ENCODE measurements around the gene PRKN.

The PRKN gene

DNA sequence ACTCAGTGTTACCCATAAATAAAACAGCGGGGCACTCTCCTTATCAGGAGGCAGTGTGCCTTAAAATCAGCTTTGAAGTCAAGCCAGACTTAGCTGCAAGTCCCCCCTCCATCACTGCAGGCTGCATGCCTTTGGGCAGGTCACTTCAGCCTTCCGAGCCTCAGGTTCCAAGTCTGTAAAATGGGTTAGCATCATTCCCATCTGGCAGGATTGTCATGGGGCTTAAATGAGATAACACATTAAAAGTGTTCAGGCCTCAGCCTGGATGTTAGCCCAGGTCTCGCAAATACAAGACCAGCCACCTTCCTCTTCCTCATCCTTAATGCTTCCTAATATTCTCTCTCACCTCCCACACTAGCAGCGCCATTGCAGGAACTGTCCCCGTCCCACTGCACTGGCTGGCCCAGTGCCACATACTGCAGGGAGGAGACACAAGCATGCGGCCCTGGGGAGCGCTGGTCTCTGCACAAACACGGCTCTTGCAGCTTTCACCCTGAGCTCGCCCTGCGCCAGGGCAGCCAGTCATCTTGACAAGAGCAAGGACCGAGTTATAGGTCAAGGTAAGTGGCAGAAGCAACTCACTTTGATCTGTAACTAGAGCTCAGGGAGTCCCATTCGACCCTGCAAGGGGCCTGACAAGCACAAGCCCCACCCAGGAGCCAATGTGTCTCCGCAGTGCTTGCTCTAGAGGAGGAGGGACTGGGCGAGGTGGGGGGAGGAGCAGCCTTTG, 889.1 kb downstream of the PRKN start:
- Histone ChIP-seq H3K27ac (ENCODE audit: low read length) (no peak overlapping the region), H3K4me3 (ENCODE audit: low read length in 2 of 2) (no peak overlapping the region), H3K9ac (ENCODE audit: low read length in 2 of 2) (no peak overlapping the region), H3K36me3 (ENCODE audit: control insufficient read depth in 2 of 2, insufficient read depth in 2 of 2, low read length in 2 of 2) (no peaks in the 10 kb centered on the region), H3K27me3 (ENCODE audit: control insufficient read depth in 1 of 2, insufficient read depth in 2 of 2, low read length in 2 of 2) (no peaks in the 10 kb centered on the region), H3K4me1 (ENCODE audit: control insufficient read depth, insufficient read depth, low read length) (no peaks in the 10 kb centered on the region), H3K9me3 (ENCODE audit: control insufficient read depth in 2 of 2, low read length in 2 of 2) (no peaks in the 10 kb centered on the region)

DNA sequence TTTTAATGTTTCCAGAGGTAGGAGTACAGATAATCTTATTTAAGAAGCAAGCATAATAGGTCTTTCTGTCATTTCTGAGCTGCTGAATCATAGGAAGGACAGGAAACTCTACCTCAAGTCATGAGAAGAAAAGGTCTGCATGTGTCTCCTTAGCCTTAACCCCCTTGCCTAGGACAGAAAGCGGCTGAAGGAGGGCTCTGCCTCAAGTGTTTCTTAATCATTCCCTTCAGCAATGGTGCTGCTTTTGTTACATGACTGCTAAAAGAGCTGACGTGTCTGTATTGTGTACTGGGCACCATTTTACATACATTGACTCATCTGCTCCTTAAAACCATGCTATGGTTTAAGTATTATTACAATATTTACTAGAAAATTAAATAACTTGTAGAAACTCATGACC, 889.7 kb downstream of the PRKN start:
- no peaks in the 10 kb centered on the region for H3K9me3 ChIP-seq (ENCODE audit: control insufficient read depth in 2 of 2, low read length in 2 of 2)
- H3K4me3 ChIP-seq (ENCODE audit: low read length in 2 of 2), result no peak overlapping the region
- no peak overlapping the region for H3K27ac ChIP-seq (ENCODE audit: low read length)
- no peaks in the 10 kb centered on the region for H3K27me3 ChIP-seq (ENCODE audit: control insufficient read depth in 1 of 2, insufficient read depth in 2 of 2, low read length in 2 of 2)
- H3K9ac ChIP-seq (ENCODE audit: low read length in 2 of 2), result no peak overlapping the region
- no peaks in the 10 kb centered on the region for H3K4me1 ChIP-seq (ENCODE audit: control insufficient read depth, insufficient read depth, low read length)
- no peaks in the 10 kb centered on the region for H3K36me3 ChIP-seq (ENCODE audit: control insufficient read depth in 2 of 2, insufficient read depth in 2 of 2, low read length in 2 of 2)

DNA sequence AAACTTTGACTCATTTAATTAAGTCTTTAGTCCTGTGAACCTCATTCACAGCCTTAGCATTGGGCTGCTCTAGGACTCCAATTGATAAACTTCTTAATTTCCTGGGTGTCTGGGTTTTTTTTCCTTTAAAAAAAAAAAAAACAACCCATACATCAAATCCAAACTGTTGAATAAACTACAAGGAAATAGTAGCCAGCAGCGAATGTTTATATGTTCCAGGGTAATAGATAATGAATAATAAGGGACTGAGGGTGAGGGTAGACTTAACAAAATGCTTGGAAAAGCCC, 890.2 kb downstream of the PRKN start:
- Histone ChIP-seq H3K9me3 (ENCODE audit: control insufficient read depth in 2 of 2, low read length in 2 of 2) (no peaks in the 10 kb centered on the region), H3K36me3 (ENCODE audit: control insufficient read depth in 2 of 2, insufficient read depth in 2 of 2, low read length in 2 of 2) (no peaks in the 10 kb centered on the region), H3K9ac (ENCODE audit: low read length in 2 of 2) (no peak overlapping the region), H3K4me1 (ENCODE audit: control insufficient read depth, insufficient read depth, low read length) (no peaks in the 10 kb centered on the region), H3K27ac (ENCODE audit: low read length) (no peak overlapping the region), H3K27me3 (ENCODE audit: control insufficient read depth in 1 of 2, insufficient read depth in 2 of 2, low read length in 2 of 2) (no peaks in the 10 kb centered on the region), H3K4me3 (ENCODE audit: low read length in 2 of 2) (no peak overlapping the region)

DNA sequence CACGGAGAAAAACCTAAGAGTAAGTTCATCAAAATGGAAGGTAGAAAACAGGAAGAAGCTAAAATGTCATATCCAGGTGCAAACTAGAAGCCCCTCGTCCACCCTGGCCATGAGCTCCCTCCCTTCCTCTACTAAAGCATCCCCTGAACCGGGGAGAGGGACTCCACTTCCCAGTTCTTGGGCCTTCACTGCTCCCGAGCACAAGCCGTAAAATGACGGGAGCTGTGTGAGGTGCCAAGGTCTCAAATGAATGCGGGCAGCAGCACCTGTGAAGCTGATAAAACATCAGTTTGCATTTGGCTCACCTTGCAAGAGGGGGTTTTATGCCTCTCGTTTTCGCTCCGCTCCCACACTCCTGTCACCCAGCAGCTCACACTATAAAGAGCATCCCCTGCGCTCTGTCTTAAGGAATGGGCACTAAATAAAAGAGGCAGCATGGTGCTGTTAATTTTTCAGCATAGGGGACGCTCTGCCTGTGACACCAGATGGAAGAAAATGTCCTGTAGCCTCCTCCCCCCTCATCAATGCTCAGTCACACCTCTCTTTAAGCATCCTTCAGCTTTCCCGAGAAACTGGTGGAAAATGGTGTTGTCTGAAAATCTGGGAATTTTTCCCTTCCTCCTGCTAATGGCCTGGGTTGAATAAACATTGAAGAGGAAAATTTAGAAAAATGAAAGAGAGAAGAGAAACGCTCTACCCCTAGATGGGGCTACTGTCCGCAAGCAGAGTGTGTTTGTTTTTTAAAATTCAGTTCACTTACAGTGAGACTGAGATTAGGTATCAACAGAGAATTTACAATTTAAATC, 890.7 kb downstream of the PRKN start:
- Histone ChIP-seq H3K36me3 (ENCODE audit: control insufficient read depth in 2 of 2, insufficient read depth in 2 of 2, low read length in 2 of 2) (no peaks in the 10 kb centered on the region), H3K27ac (ENCODE audit: low read length) (no peak overlapping the region), H3K27me3 (ENCODE audit: control insufficient read depth in 1 of 2, insufficient read depth in 2 of 2, low read length in 2 of 2) (no peaks in the 10 kb centered on the region), H3K9ac (ENCODE audit: low read length in 2 of 2) (no peak overlapping the region), H3K4me1 (ENCODE audit: control insufficient read depth, insufficient read depth, low read length) (no peaks in the 10 kb centered on the region), H3K4me3 (ENCODE audit: low read length in 2 of 2) (no peak overlapping the region), H3K9me3 (ENCODE audit: control insufficient read depth in 2 of 2, low read length in 2 of 2) (no peaks in the 10 kb centered on the region)

DNA sequence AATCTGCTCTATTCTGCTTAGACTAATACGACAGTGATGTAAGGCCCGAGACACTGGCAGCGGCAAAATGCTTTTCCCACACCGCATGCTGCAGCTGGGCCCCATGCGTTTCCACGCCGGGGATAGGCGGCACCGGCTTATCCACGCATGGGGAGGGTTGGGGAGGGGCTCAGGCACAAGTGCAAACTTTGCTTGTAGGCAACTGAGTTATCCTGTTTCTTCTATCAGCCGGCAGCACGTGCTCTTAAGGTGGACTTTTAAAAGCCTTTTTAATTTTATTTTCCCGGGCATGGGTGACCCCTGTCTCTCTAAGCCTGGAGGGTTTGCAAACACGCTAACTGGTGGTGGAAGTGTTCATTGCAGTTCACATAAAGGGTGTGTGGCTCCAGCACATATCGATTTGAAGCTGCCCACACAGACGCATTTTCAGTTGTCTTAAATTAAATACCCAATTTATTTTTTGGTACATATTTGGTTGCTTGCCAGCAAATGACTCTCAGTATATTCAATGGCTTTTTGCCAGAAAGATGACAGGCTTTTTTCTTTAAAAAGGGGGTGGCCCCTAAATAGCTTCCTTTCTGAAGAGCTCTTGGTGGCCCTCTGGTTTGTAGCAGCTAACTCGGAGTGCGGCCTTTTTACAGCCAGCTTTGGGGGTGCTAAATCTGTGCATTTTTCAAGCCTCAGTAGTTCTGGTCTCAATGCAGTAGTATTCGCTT, 891.9 kb downstream of the PRKN start:
- no peak overlapping the region for H3K9ac ChIP-seq (ENCODE audit: low read length in 2 of 2)
- no peak overlapping the region for H3K27ac ChIP-seq (ENCODE audit: low read length)
- no peaks in the 10 kb centered on the region for H3K27me3 ChIP-seq (ENCODE audit: control insufficient read depth in 1 of 2, insufficient read depth in 2 of 2, low read length in 2 of 2)
- H3K4me1 ChIP-seq (ENCODE audit: control insufficient read depth, insufficient read depth, low read length), result no peaks in the 10 kb centered on the region
- H3K4me3 ChIP-seq (ENCODE audit: low read length in 2 of 2), result no peak overlapping the region
- H3K36me3 ChIP-seq (ENCODE audit: control insufficient read depth in 2 of 2, insufficient read depth in 2 of 2, low read length in 2 of 2), result no peaks in the 10 kb centered on the region
- no peaks in the 10 kb centered on the region for H3K9me3 ChIP-seq (ENCODE audit: control insufficient read depth in 2 of 2, low read length in 2 of 2)

DNA sequence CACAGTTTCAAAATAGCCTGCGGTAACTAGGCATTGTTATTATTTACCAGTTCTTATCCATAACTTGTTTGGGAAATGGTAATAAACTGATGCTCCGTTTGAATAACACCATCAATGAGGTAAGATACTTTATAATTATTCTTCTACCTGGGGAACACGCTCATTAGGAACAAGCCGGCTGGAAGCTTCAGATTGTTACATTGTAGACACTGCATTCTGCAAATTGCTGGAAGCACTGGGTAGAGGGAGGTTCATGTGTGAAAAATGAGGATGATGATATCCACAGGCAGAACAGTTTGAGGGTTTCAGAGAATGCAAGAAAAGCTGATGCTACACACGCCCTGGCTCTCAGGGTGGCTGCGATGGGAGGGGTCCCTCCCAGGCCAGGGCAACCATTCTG, 893.1 kb downstream of the PRKN start:
- Histone ChIP-seq H3K4me3 (ENCODE audit: low read length in 2 of 2) (no peak overlapping the region), H3K36me3 (ENCODE audit: control insufficient read depth in 2 of 2, insufficient read depth in 2 of 2, low read length in 2 of 2) (no peaks in the 10 kb centered on the region)

DNA sequence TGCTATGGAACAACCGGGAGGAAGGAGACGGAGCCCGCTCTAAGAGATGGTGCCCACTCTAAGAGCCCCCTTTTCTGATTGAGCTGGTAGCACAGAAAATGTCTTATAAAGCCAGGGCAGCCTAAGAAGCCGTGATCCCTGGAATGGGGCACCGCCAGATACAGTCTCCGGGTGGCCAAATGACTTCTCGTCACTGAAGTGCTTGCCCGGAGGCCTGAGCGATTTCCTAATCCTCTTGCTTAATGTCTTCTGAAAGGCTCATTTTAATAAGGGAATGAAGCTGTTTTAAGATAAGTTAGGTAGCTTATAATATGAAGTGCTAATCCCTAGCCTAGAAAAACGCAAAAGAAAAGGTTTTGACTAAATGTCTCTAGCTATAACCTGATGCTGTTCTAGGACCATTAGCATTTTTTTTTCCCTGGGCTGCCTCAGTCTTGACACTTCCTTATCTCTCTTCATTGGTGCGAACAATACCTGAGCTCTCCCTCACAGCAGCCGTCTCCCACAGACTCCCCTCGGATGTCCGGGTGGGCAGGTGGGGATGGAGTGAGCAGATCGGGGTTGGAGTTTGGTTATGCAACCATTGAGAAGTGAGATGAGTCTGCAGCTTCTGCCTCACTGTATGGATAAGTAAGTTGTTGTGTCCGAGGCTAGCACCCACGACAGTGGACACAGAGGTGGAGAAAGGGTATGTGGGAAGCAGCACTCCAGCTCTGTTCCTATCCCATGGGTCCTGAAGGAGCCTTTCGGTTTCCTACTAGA, 894.3 kb downstream of the PRKN start:
- H3K9me3 ChIP-seq (ENCODE audit: control insufficient read depth in 2 of 2, low read length in 2 of 2), result no peaks in the 10 kb centered on the region
- no peaks in the 10 kb centered on the region for H3K36me3 ChIP-seq (ENCODE audit: control insufficient read depth in 2 of 2, insufficient read depth in 2 of 2, low read length in 2 of 2)
- no peaks in the 10 kb centered on the region for H3K27me3 ChIP-seq (ENCODE audit: control insufficient read depth in 1 of 2, insufficient read depth in 2 of 2, low read length in 2 of 2)
- no peaks in the 10 kb centered on the region for H3K4me1 ChIP-seq (ENCODE audit: control insufficient read depth, insufficient read depth, low read length)
- H3K9ac ChIP-seq (ENCODE audit: low read length in 2 of 2), result no peak overlapping the region
- no peak overlapping the region for H3K27ac ChIP-seq (ENCODE audit: low read length)
- H3K4me3 ChIP-seq (ENCODE audit: low read length in 2 of 2), result no peak overlapping the region

More for the DNA sequence above, 893.1 kb downstream of the PRKN start:
- Histone ChIP-seq H3K4me1 (ENCODE audit: control insufficient read depth, insufficient read depth, low read length) (no peaks in the 10 kb centered on the region), H3K9ac (ENCODE audit: low read length in 2 of 2) (no peak overlapping the region), H3K9me3 (ENCODE audit: control insufficient read depth in 2 of 2, low read length in 2 of 2) (no peaks in the 10 kb centered on the region), H3K27ac (ENCODE audit: low read length) (no peak overlapping the region), H3K27me3 (ENCODE audit: control insufficient read depth in 1 of 2, insufficient read depth in 2 of 2, low read length in 2 of 2) (no peaks in the 10 kb centered on the region)

DNA sequence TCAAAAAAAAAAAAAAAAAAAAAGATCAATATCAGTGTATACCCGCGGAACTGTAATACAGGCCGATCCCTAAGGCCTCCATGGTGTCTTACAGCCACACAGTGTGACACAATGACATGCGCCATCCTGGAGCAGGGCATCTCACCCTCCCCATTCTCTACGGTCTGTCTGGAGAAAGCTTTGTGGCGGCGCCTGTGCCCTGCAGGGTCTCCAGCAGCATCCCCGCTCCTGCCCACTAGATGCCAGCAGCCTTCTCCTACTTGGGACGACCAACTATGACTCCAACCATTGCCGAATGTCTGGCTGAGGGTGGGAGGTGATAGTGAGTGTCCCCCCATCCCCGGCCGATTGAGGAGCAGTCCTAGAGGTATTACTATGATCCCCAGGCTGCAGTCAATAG, 894.9 kb downstream of the PRKN start:
- Histone ChIP-seq H3K4me1 (ENCODE audit: control insufficient read depth, insufficient read depth, low read length) (no peaks in the 10 kb centered on the region), H3K27ac (ENCODE audit: low read length) (no peak overlapping the region), H3K4me3 (ENCODE audit: low read length in 2 of 2) (no peak overlapping the region), H3K9ac (ENCODE audit: low read length in 2 of 2) (no peak overlapping the region), H3K36me3 (ENCODE audit: control insufficient read depth in 2 of 2, insufficient read depth in 2 of 2, low read length in 2 of 2) (no peaks in the 10 kb centered on the region), H3K27me3 (ENCODE audit: control insufficient read depth in 1 of 2, insufficient read depth in 2 of 2, low read length in 2 of 2) (no peaks in the 10 kb centered on the region), H3K9me3 (ENCODE audit: control insufficient read depth in 2 of 2, low read length in 2 of 2) (no peaks in the 10 kb centered on the region)

DNA sequence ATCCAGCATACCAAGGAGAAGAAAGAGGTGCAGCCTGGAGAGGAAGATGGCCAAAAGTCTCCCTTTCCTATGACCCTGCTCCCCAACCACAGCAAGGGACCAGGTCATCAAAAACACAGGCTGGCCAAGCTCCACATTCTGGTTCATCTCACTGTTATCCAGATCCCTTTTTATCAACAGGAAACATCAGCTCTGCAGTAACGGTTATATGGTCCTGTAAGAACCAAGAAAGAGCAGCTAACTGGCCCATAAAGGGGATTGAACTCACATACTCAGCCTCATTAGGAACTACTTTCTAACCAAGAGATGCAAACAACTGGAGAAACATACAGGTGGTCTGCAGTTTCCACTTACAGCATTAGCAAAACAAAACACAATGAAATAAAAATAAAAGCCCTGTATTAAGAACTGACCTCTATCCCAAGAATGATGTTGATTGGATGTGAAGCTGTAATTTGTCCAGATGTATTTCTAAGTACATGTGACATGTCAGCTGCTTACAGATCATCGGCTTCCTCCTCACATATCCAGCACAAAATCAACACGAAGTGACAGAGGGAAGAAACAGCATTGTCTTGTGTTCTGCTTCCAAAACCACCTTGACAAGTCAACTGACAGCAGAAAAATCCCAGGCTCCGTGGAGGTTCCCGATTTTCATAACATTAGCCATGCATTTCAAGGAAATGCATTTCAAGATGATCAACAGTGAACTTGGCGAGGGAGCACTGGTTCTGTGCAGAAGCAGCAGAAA, 896.5 kb downstream of the PRKN start:
- Histone ChIP-seq H3K27me3 (ENCODE audit: control insufficient read depth in 1 of 2, insufficient read depth in 2 of 2, low read length in 2 of 2) (no peaks in the 10 kb centered on the region), H3K9ac (ENCODE audit: low read length in 2 of 2) (no peak overlapping the region), H3K27ac (ENCODE audit: low read length) (no peak overlapping the region), H3K4me1 (ENCODE audit: control insufficient read depth, insufficient read depth, low read length) (no peaks in the 10 kb centered on the region), H3K9me3 (ENCODE audit: control insufficient read depth in 2 of 2, low read length in 2 of 2) (no peaks in the 10 kb centered on the region), H3K4me3 (ENCODE audit: low read length in 2 of 2) (no peak overlapping the region), H3K36me3 (ENCODE audit: control insufficient read depth in 2 of 2, insufficient read depth in 2 of 2, low read length in 2 of 2) (no peaks in the 10 kb centered on the region)

DNA sequence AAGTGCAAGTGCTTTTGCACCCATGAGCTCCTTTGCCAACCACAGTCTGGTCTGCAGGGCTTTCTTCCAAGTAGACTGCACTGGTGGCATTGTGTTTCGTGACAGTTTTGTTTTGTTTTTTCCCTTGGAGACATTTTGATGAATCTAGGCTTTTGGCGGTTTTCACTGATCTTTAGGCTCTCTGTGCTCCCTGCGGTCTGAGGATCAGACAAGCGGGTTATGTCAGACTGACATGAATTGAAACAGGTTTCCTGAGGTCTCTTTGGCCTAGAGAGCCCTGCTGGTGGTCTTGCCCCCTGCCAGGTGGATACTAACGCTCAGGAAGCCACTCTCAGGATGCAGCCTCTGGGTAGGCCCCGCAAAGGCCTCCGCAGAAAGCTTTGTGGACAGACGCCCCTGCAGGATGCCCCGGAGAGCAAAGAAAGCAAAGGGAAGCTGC, 898.3 kb downstream of the PRKN start:
- H3K9me3 ChIP-seq (ENCODE audit: control insufficient read depth in 2 of 2, low read length in 2 of 2), result no peaks in the 10 kb centered on the region
- no peaks in the 10 kb centered on the region for H3K4me1 ChIP-seq (ENCODE audit: control insufficient read depth, insufficient read depth, low read length)
- H3K9ac ChIP-seq (ENCODE audit: low read length in 2 of 2), result no peak overlapping the region
- no peak overlapping the region for H3K4me3 ChIP-seq (ENCODE audit: low read length in 2 of 2)
- no peak overlapping the region for H3K27ac ChIP-seq (ENCODE audit: low read length)
- no peaks in the 10 kb centered on the region for H3K27me3 ChIP-seq (ENCODE audit: control insufficient read depth in 1 of 2, insufficient read depth in 2 of 2, low read length in 2 of 2)
- H3K36me3 ChIP-seq (ENCODE audit: control insufficient read depth in 2 of 2, insufficient read depth in 2 of 2, low read length in 2 of 2), result no peaks in the 10 kb centered on the region
